HG03135 (cell line): ENCODE measurements around the gene INPP5D.
"Not testable (repeated sequence)": the region's sequence is repeated elsewhere in the genome, so short reads cannot be mapped to it uniquely, and the experiment has no call there.

ENCODE experiments used
- ATAC-seq: cut with Tn5 transposase; IDR thresholded peaks from one replicate; pipeline ENCODE4 v1.9.1; 2021; ENCODE audit warnings: mild to moderate bottlenecking, moderate library complexity; ENCODE audit not compliant: unreplicated experiment

The INPP5D gene

DNA sequence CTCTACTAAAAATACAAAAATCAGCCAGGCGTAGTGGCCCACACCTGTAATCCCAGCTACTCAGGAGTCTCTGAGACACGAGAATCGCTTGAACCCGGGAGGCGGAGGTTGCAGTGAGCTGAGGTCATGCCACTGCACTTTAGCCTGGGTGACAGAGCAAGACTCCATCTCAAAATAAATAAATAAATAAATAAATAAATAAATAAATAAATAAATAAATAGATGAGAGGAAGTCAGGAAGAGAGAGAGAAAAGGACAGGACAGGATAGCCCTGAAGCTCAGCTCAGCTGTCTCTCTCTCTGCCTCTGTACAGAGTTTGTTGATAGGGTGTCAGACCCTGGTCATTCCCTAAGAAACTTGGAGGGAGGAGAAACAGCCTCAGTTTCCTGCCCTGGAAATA is 140.6 kb downstream of the INPP5D start:
- ATAC-seq = not testable (repeated sequence)

GRCh38 chr2:233201258-233202013 is 141.3 kb downstream of the INPP5D start:
- no peak for ATAC-seq

DNA sequence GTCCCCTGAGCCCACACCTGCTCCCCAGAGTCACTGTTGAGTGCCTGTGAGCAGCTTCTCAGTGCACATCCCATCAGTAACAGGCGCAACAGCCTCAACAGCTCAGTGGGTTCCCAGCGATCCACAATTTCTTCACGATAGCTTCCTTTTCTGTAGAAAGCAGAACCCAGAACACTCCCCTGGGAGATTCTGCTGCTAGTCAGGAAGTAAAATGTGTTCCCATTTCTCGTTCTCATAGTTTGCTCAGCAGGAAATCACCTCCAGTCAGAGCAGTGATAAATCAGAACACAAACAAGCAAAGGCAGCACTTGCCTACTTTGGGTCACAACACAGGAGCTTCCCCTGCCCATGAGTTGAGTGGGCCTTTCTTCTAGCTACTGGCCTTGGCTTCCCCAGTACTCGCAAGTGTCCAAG is 142.4 kb downstream of the INPP5D start:
- no peak for ATAC-seq

DNA sequence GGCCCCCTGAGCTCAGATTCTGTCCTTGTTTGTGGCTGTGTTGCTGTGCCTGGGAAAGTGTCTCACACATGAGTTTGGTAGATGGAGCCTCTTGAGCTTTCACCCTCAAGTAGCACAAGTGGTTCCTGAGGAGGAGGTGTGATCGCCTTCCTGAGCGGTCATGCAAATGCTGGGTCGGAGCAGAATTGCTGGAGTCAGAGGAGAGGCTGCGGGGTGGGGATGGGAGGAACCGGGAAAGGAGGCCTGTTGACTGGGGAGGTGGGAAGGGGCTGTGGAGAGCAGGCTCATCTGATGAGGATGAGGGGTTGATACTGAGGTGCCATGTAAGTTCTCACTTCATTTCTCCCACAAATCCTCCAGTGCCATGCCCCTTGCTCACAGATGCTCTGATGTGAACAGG is 142.9 kb downstream of the INPP5D start:
- ATAC-seq = no peak

- no peak for ATAC-seq
These were observed 144.3 kb downstream of the INPP5D start for GRCh38 chr2:233204286-233204936.

DNA sequence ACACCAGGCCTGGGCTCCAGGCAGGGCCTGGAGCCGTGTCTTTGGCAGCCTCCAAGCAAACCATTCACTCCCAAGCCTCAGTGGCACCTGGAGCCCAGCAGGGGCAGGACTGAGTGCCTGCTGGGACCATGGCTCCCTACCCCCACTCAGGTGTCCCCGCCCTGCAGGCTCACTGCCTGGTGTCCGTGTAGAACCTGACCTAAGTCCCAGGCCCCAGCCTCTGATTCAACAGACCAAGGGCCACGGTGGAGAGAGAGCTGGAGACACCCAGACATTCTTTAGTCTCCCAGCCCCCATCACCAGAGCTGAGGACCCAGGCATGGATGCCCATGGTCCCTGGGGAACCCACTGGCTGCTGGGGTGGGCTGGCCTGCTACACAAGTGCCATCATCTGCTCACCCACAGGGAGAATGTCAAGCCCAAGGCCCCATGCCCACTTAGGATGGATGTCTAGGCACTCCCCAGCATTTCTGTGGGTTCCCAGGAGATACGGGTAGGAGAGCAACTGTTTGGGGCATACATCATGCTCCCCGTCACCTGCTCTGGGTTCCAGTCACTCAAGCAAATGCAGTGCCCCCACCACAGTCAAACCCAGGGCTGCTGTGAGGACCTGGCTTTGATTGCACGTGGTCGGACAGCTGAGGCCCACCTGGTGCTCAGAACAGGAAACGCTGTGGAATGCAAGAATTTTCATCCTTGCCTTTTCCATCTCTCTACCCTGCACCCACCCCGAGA is 148.4 kb downstream of the INPP5D start:
- no peak for ATAC-seq

GRCh38 chr2:233209117-233209532 is 149.0 kb downstream of the INPP5D start:
- no peak for ATAC-seq

GRCh38 chr2:233209533-233210171 is 149.5 kb downstream of the INPP5D start:
- no peak for ATAC-seq

DNA sequence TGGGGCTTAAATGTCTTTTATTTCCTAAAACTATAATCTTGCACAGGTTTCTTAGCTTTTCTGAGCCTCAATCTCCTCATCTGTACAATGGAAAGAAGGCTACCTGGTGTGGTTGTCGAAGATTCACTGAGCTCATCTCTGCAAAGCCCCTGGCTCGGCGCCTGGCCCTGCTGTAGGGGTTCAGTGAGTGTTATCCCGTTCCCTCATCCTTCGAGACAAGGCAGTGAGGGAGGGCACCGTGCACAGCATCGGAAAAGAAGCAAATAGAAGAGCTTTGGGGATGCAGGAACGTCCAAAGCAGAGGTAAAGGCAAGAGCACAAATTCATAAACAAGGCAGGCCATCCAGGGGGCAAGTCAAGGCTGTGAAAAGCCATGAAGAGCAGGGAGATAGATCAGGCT is 150.1 kb downstream of the INPP5D start:
- ATAC-seq = no peak

- ATAC-seq = no peak
These were observed 150.9 kb downstream of the INPP5D start for GRCh38 chr2:233210843-233211547.

DNA sequence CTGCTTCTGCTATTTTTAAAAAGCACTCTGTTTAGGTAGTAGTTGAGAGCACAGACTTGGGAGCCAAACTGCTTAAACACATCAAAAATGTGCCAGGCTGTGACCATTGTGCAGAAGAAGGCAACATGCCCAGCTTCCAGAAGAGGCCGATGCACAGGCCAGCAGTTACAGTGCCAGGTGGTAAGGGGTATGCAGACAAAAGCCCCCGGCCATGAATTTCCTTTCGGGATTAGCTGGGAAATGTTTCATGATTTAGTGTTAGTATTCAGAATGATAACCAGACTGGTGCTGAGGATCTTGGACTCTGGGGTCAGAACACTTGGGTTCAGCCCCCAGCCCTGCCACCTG is 151.4 kb downstream of the INPP5D start:
- no peak for ATAC-seq

GRCh38 chr2:233213011-233213410 is 152.9 kb downstream of the INPP5D start:
- ATAC-seq = no peak

- ATAC-seq = no peak
These were observed 153.8 kb downstream of the INPP5D start for GRCh38 chr2:233213975-233214374.

DNA sequence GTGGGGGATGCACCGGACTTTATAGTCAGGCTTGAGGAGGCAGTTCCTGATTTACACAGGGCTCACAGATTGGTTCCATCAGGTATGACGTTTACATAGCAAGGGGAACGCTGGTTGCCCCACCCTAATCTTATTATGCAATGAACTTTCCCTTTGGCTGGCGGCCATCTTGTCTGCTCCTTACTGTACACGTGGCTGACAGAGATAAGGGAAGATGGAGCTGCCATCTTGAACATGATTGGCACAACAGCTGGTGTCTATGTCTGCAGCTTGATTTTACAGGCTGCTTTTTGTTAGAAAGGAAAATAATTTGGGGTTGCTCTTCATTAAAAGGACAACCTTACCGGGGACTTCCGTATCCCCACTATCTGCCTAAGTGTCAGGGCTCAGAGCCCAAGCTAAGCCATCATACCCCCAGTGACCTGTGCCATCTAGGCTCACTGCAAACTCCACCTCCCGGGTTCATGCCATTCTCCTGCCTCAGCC is 157.8 kb downstream of the INPP5D start:
- ATAC-seq = no peak

GRCh38 chr2:233218836-233219235 is 158.7 kb downstream of the INPP5D start:
- no peak for ATAC-seq

DNA sequence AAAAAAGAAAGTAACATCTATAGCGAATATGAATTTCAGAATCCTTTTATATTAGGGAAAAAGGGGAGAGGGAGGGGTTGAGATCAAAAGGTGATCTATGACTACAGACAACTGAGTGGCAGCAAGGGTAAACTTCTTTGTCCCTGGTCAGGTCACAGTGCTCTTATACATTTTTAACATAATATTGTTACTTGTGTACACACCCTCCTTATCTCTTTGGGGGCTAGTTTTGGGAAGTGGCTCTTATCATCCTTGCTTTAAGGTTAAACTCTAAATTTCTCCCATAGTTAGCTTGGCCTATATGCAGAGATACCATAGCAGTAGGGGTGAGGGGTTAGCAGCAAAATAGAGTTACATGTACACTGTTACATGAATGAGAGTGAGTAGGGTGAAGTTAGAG is 159.7 kb downstream of the INPP5D start:
- ATAC-seq = no peak

DNA sequence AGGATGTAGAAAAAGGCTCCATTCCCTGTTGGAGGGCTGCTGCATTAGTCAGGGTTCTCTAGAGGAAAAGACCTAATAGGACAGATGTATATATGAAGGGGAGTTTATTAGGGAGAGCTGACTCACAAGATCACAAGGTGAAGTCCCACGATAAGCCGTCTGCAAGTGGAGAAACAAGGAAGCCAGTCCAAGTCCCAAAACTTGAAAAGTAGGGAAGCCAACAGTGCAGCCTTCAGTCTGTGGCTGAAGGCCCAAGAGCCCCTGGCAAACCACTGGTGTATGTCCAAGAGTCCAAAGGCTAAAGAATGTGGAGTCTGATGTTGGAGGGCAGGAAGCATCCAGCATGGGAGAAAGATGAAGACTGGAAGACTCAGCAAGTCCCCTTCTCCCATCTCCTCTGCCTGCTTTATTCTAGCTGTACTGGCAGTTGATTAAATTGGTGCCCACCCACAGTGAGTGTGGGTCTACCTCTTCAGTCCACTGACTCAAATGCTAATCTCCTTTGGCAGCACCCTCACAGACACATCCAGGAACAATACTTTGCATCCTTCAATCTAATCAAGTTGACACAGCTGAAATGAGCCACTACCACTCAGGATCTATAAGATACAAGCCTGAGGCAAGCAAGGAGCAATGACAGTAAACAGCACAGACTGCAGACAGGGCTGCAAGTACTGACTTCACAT is 161.4 kb downstream of the INPP5D start:
- no peak for ATAC-seq

GRCh38 chr2:233223059-233223894 is 163.1 kb downstream of the INPP5D start:
- ATAC-seq = no peak
